PC-3 (cell line): ENCODE measurements around the gene ORC1. TPM values are rescaled to one million over a fixed set of nuclear protein-coding genes. Genes with fewer than 3 reads are reported as not detected.

Experiments
- ATAC-seq: fragments of 200-7000 bp; cut with Tn5 transposase; 2 replicates; pipeline ENCODE4 v1.9.1; 2020; ENCODE audit warnings: mild to moderate bottlenecking, moderate library complexity
- BruUV-seq: library from RNA; stranded (reverse); fragments of 400-500 nt; replicated peaks from 2 replicates; lab custom pipeline; 2021; lab: Mats Ljungman, UMichigan
- CTCF ChIA-PET: fragments of 300-600 bp; sonication (Branson Sonifier 250); formaldehyde crosslinking; loops from one replicate; lab custom pipeline; 2022; ENCODE audit warnings: antibody characterized with exemption; lab: Charles Lee
- POLR2A ChIA-PET: fragments of 300-600 bp; sonication (Branson Sonifier 250); formaldehyde crosslinking; loops from one replicate; lab custom pipeline; 2022; ENCODE audit warnings: antibody characterized with exemption; ENCODE audit not compliant: unreplicated experiment; lab: Charles Lee
- DNase-seq: peaks from one replicate; pipeline ENCODE4 v3.0.0-alpha.2; 2015
- H2AFZ ChIP-seq: fragments of 300-600 bp; sonication (generic); 2 replicates; pipeline ENCODE4 v1.6.0; 2016; ENCODE audit warnings: antibody characterized with exemption, low read length
- H3F3A ChIP-seq: fragments of 300-600 bp; sonication (generic); one replicate; pipeline ENCODE4 v1.6.0; 2017; ENCODE audit warnings: antibody characterized with exemption, low read length, control low read depth, mild to moderate bottlenecking; ENCODE audit not compliant: unreplicated experiment
- H3K27ac ChIP-seq: fragments of 300-600 bp; sonication (generic); 2 replicates; pipeline ENCODE4 v1.5.1; 2016; ENCODE audit warnings: mild to moderate bottlenecking, low read length
- H3K27me3 ChIP-seq: fragments of 300-600 bp; sonication (generic); 2 replicates; pipeline ENCODE4 v1.6.1; 2016; ENCODE audit warnings: low read length, mixed read lengths
- H3K36me3 ChIP-seq: fragments of 300-600 bp; sonication (generic); 2 replicates; pipeline ENCODE4 v1.6.1; 2016; ENCODE audit warnings: low read depth, mixed run types, low read length, mixed read lengths
- H3K4me1 ChIP-seq: fragments of 300-600 bp; sonication (generic); 2 replicates; pipeline ENCODE4 v1.5.1; 2016; ENCODE audit warnings: low read length; ENCODE audit not compliant: insufficient read depth
- H3K4me2 ChIP-seq: fragments of 300-600 bp; sonication (generic); 2 replicates; pipeline ENCODE4 v1.6.0; 2016; ENCODE audit warnings: low read length
- H3K4me3 ChIP-seq: fragments of 300-600 bp; sonication (generic); 2 replicates; pipeline ENCODE4 v1.5.1; 2016; ENCODE audit warnings: mild to moderate bottlenecking, low read length, mixed read lengths
- H3K79me2 ChIP-seq: fragments of 300-600 bp; sonication (generic); 2 replicates; pipeline ENCODE4 v1.6.1; 2017; ENCODE audit warnings: low read length, mixed read lengths
- H3K9ac ChIP-seq: fragments of 300-600 bp; sonication (generic); 2 replicates; pipeline ENCODE4 v1.6.0; 2016; ENCODE audit warnings: mild to moderate bottlenecking, low read length
- H3K9me2 ChIP-seq: fragments of 300-600 bp; sonication (generic); replicated peaks from 2 replicates; pipeline ENCODE4 v1.6.1; 2016; ENCODE audit warnings: mixed run types, low read length, mixed read lengths
- H3K9me3 ChIP-seq: fragments of 300-600 bp; sonication (generic); 2 replicates; pipeline ENCODE4 v1.6.1; 2016; ENCODE audit warnings: low read length, mixed read lengths
- H4K20me1 ChIP-seq: fragments of 300-600 bp; sonication (generic); 2 replicates; pipeline ENCODE4 v1.6.1; 2016; ENCODE audit warnings: low read length, mixed read lengths
- EZH2 ChIP-seq: fragments of 300-600 bp; sonication (generic); IDR thresholded peaks from one replicate; pipeline ENCODE4 v1.6.1; 2017; ENCODE audit warnings: antibody characterized with exemption, mild to moderate bottlenecking, low read length; ENCODE audit not compliant: unreplicated experiment
- EZH2phosphoT487 ChIP-seq: fragments of 300-600 bp; sonication (generic); IDR thresholded peaks from 2 replicates; pipeline ENCODE4 v1.6.1; 2018; ENCODE audit warnings: mild to moderate bottlenecking, antibody characterized with exemption, low read length, borderline replicate concordance
- intact Hi-C: fragments of 100-400 bp; cut with micrococcal nuclease; formaldehyde crosslinking; loops from 2 replicates; pipeline ENCODE4 v1.9.0; 2023
- total RNA-seq: library from RNA; depleted of rRNA; stranded (reverse); fragments of >200 nt; gene quantifications from 2 replicates; pipeline ENCODE4 v1.2.3, GENCODE V29; 2014
- TF ChIP-seq, protein P1 (sequence below): fragments of 300-600 bp; sonication (generic); conservative IDR thresholded peaks from 2 replicates; pipeline ENCODE4 v1.5.1; 2017; ENCODE audit warnings: antibody characterized with exemption, low read depth, mild to moderate bottlenecking, low read length

The ORC1 gene
- total RNA-seq, 1 experiment from 2014 or later, result 23.7 TPM

DNA sequence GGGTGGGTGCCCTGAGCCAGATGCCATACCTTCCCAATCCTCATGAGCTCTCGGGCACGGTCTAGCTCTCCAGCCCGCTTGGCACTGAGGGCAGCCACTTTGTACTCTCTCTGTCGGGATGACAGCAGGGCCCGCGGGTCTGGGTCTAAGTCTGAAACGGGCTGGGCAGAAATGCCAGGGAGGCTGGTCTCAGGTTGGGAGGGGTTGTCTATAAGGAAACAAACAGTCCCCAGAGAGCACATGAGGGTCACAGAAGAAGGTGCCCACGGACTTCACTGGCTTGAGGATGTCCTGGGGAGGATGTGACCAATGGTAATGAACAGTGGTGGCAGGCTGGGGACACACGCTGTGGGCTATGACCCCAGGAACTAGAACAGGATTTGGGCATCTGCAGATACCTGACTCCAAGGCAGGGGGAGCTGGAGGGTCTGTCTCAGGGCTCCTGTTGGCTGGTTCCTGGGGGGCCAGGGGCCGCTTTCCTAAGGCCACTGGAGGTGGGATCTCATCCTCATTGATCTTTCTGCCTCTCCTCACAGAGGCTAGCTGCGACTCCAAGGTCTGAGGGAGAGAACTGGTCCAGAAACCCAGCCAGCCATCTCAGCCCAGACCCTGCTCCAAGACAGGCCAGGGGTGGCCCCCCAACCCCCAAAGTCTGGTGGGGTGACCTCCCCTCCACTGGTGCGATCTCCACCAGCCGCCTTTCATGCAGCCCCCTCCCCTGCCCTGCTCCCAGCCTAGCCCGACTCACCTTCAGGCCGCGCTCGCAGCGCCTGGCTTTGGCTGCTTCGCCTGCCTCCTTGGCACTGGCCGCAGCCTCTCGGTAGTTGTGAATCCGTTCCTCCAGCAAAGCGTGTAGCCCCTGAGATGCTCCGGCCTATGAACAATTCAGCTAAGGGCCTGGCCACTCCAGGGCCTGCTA, 44.3 kb downstream of the ORC1 start:
- ATAC-seq (no peak), DNase-seq (no peak)
- TF ChIP-seq EZH2phosphoT487 (no peak), EZH2 (no peak)
- TF ChIP-seq, protein P1, sequence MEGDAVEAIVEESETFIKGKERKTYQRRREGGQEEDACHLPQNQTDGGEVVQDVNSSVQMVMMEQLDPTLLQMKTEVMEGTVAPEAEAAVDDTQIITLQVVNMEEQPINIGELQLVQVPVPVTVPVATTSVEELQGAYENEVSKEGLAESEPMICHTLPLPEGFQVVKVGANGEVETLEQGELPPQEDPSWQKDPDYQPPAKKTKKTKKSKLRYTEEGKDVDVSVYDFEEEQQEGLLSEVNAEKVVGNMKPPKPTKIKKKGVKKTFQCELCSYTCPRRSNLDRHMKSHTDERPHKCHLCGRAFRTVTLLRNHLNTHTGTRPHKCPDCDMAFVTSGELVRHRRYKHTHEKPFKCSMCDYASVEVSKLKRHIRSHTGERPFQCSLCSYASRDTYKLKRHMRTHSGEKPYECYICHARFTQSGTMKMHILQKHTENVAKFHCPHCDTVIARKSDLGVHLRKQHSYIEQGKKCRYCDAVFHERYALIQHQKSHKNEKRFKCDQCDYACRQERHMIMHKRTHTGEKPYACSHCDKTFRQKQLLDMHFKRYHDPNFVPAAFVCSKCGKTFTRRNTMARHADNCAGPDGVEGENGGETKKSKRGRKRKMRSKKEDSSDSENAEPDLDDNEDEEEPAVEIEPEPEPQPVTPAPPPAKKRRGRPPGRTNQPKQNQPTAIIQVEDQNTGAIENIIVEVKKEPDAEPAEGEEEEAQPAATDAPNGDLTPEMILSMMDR, result no peak; the same call in 1 of the 2 replicates
- Histone ChIP-seq H3K27ac (no peak overlapping the region), H2AFZ (no peak overlapping the region), H3K9me3 (no peaks in the 10 kb centered on the region), H3K9ac (no peak overlapping the region), H3K9me2 (no peaks in the 10 kb centered on the region), H3K36me3 (peaks cover 25% of the 10 kb centered on the region; the same call in 1 of the 2 replicates), H3K27me3 (no peaks in the 10 kb centered on the region), H3K4me2 (no peak overlapping the region), H4K20me1 (no peaks in the 10 kb centered on the region), H3K79me2 (peaks cover 12% of the 10 kb centered on the region), H3K4me3 (no peak overlapping the region), H3K4me1 (peaks cover 5% of the 10 kb centered on the region), H3F3A (no peaks in the 10 kb centered on the region)
- ChIA-PET POLR2A (no interaction called here), CTCF (no interaction called here)
- no TSS peak for BruUV-seq
- intact Hi-C loops, result no loop called here

DNA sequence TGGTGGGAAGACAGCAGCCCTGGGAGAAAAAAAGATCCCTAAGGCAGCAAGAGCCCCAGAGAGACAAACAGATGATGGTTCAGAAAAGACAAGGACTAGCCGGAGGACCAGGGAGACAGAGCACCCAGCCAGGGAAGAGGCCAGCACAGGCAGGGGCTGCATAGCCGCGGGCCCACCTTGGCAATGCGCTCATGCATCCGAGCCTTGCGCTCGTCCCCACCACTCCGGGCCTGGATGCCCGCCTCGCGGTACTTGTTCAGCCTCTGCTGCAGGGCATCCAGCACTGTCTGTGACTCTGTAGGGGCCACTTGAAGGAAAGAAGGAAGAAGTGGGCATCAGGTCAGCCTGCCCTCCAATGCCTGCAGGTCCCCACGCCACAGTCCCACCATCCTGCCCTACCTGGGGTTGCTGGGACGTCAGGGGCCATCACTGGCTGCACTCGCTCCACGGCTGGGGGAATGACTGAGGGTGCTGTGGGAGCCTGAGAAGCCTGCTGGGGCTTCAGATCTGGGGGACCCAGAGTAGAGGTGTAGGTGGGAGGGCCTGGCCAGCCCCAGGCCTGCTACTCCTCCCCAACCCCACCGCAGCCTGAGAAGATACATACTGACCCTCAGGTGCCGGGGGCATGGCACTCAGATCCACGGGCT, 45.2 kb downstream of the ORC1 start:
- BruUV-seq, result no TSS peak
- ChIA-PET POLR2A (no interaction called here), CTCF (no interaction called here)
- Histone ChIP-seq H3K79me2 (peaks cover 3% of the 10 kb centered on the region), H3K27ac (no peak overlapping the region), H3K27me3 (no peaks in the 10 kb centered on the region), H4K20me1 (no peaks in the 10 kb centered on the region), H3K9me2 (no peaks in the 10 kb centered on the region), H3F3A (no peaks in the 10 kb centered on the region), H3K36me3 (peaks cover 34% of the 10 kb centered on the region; the same call in 1 of the 2 replicates), H3K9ac (no peak overlapping the region), H2AFZ (no peak overlapping the region), H3K4me1 (no peaks in the 10 kb centered on the region), H3K4me2 (no peak overlapping the region), H3K4me3 (no peak overlapping the region), H3K9me3 (no peaks in the 10 kb centered on the region)
- intact Hi-C loops, result no loop called here
- ATAC-seq (no peak), DNase-seq (no peak)
- TF ChIP-seq, protein P1, result no peak

DNA sequence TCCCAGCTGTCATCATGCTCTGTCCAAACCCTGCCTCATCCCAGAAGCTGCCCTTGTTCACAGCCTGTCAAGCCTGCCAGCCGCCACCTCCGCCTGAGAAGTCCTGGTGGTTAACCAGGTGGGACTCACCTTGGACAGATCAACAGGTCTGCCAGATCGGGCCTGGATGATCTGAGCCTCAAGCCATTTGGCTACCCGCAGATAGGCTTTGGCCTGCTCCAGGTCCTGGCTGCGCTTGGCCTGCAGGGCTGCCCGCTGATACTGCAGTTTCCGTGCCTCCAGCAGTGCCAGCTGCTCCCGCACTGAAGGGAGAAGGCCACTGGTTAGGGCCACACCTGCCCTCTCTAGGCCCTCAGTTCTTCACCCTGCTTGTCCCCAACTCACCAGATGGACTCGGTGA, 46.8 kb downstream of the ORC1 start:
- peaks cover 41% of the 10 kb centered on the region; the same call in 1 of the 2 replicates for H3K36me3 ChIP-seq
- DNase-seq (no peak), ATAC-seq (no peak)
- CTCF ChIA-PET, result no interaction called here
- H3K9me3 ChIP-seq, result no peaks in the 10 kb centered on the region
- intact Hi-C loops, result no loop called here
- H3K4me1 ChIP-seq, result no peaks in the 10 kb centered on the region
- POLR2A ChIA-PET, result no interaction called here
- no peak overlapping the region for H3K9ac ChIP-seq
- no peak overlapping the region for H3K4me2 ChIP-seq
- H3K4me3 ChIP-seq, result no peak overlapping the region
- TF ChIP-seq, protein P1, result no peak
- TF ChIP-seq EZH2phosphoT487 (no peak), EZH2 (no peak)
- no peaks in the 10 kb centered on the region for H3F3A ChIP-seq
- BruUV-seq, result no TSS peak
- no peaks in the 10 kb centered on the region for H3K27me3 ChIP-seq
- no peaks in the 10 kb centered on the region for H4K20me1 ChIP-seq
- H3K79me2 ChIP-seq, result no peaks in the 10 kb centered on the region
- no peak overlapping the region for H3K27ac ChIP-seq
- H3K9me2 ChIP-seq, result no peaks in the 10 kb centered on the region
- H2AFZ ChIP-seq, result no peak overlapping the region
